ENCODE data around the gene MYH14. TPM values are rescaled to one million over a fixed set of nuclear protein-coding genes. Genes with fewer than 3 reads are reported as not detected.

MYH14 gene
- total RNA-seq, 3 donors from 2014 or later, result 16.6 to 24.7 (median 19.3) TPM

DNA sequence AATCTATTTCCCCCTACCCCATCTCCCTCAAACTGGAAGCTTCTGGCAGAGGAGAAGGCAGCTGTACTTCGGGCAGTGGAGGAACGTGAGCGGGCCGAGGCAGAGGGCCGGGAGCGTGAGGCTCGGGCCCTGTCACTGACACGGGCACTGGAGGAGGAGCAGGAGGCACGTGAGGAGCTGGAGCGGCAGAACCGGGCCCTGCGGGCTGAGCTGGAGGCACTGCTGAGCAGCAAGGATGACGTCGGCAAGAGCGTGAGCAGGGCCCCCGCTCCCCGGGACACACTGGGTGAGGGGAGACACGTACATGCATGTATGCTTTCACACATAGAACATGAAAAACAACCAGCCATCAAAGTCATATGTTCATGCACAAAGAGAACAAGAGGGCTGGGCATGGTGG lies 83.0 kb downstream of the MYH14 start:
- Histone ChIP-seq H3K4me1 (no peaks in the 10 kb centered on the region), H3K4me3 (no peak overlapping the region), H3K27me3 (no peaks in the 10 kb centered on the region), H3K9me3 (peaks cover 7 to 22% of the 10 kb centered on the region in 2 donors), H3K27ac (no peak overlapping the region), H3K36me3 (no peaks in the 10 kb centered on the region)
- TF ChIP-seq POLR2AphosphoS5 (IDR thresholded peaks at IDR 0.05) (no peak), POLR2A (IDR thresholded peaks at IDR 0.05) (no peak)
- TF ChIP-seq, protein P1, sequence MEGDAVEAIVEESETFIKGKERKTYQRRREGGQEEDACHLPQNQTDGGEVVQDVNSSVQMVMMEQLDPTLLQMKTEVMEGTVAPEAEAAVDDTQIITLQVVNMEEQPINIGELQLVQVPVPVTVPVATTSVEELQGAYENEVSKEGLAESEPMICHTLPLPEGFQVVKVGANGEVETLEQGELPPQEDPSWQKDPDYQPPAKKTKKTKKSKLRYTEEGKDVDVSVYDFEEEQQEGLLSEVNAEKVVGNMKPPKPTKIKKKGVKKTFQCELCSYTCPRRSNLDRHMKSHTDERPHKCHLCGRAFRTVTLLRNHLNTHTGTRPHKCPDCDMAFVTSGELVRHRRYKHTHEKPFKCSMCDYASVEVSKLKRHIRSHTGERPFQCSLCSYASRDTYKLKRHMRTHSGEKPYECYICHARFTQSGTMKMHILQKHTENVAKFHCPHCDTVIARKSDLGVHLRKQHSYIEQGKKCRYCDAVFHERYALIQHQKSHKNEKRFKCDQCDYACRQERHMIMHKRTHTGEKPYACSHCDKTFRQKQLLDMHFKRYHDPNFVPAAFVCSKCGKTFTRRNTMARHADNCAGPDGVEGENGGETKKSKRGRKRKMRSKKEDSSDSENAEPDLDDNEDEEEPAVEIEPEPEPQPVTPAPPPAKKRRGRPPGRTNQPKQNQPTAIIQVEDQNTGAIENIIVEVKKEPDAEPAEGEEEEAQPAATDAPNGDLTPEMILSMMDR (IDR thresholded peaks at IDR 0.05), result no peak
- intact Hi-C loops (cut with DNase I; ENCODE audit: low total_unique reads), result no loop called here
- no peak for DNase-seq (ENCODE audit: low spot score in 2 of 2)

- H3K4me3 ChIP-seq, result no peak overlapping the region
- DNase-seq (ENCODE audit: low spot score in 2 of 2), result no peak
- H3K27ac ChIP-seq, result no peak overlapping the region
- no peaks in the 10 kb centered on the region for H3K4me1 ChIP-seq
- TF ChIP-seq, protein P1 (IDR thresholded peaks at IDR 0.05), result no peak
- TF ChIP-seq POLR2AphosphoS5 (IDR thresholded peaks at IDR 0.05) (no peak), POLR2A (IDR thresholded peaks at IDR 0.05) (no peak)
- H3K27me3 ChIP-seq, result no peaks in the 10 kb centered on the region
- H3K36me3 ChIP-seq, result no peaks in the 10 kb centered on the region
- intact Hi-C loops (cut with DNase I; ENCODE audit: low total_unique reads), result no loop called here
- H3K9me3 ChIP-seq, result peaks cover 7 to 22% of the 10 kb centered on the region in 2 donors
Measured at GRCh38 chr19:50287331-50287730, 83.9 kb downstream of the MYH14 start.

DNA sequence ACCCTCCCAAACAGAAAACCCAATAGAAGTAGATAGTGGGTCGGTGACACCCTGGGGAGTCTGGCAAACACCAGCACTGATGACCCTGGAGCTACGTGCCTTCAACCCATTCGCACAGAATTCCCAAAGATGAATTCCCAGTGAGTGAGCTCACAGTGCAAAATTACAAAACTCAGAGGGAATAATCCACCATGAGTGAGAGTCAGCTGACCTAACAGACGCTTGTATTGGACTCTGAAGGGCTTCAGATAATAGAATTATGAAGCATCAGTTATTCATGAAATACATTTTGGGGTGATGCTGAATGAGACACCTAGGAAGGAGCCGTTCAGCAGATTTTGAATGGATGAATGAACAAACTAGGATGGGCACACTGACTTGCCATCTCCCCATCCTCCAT lies 85.5 kb downstream of the MYH14 start:
- H3K27me3 ChIP-seq, result no peaks in the 10 kb centered on the region
- no peak overlapping the region for H3K4me3 ChIP-seq
- intact Hi-C loops (cut with DNase I; ENCODE audit: low total_unique reads), result no loop called here
- H3K9me3 ChIP-seq, result peaks cover 7 to 22% of the 10 kb centered on the region in 2 donors
- H3K36me3 ChIP-seq, result no peaks in the 10 kb centered on the region
- DNase-seq (ENCODE audit: low spot score in 2 of 2), result no peak
- H3K4me1 ChIP-seq, result no peaks in the 10 kb centered on the region
- TF ChIP-seq, protein P1 (IDR thresholded peaks at IDR 0.05), result no peak
- no peak for TF ChIP-seq POLR2A (IDR thresholded peaks at IDR 0.05)
- TF ChIP-seq POLR2AphosphoS5 (IDR thresholded peaks at IDR 0.05), result no peak
- no peak overlapping the region for H3K27ac ChIP-seq

DNA sequence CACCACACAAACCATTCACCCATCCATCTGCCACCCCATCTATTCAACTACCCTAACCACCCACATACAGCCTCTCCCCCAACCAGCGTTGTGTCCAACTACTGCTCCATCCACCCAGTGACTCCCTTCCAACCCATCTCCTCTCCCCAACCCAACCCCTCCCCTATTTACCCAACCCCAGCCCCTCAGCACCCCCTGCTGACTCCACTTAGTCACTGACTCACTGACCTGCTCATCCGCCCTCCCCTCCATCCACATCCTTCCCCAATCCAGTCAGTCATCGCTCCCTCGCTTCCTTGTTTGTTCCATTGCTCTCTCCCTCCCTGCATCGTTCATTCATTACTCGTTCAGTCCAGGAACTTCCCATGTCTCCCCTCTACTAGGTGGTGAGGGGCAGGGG lies 86.6 kb downstream of the MYH14 start:
- H3K4me1 ChIP-seq, result no peaks in the 10 kb centered on the region
- intact Hi-C loops (cut with DNase I; ENCODE audit: low total_unique reads), result no loop called here
- no peak overlapping the region for H3K27ac ChIP-seq
- TF ChIP-seq, protein P1 (IDR thresholded peaks at IDR 0.05), result no peak
- TF ChIP-seq POLR2AphosphoS5 (IDR thresholded peaks at IDR 0.05), result no peak
- no peak for TF ChIP-seq POLR2A (IDR thresholded peaks at IDR 0.05)
- no peak overlapping the region for H3K4me3 ChIP-seq
- no peaks in the 10 kb centered on the region for H3K36me3 ChIP-seq
- peaks cover 7 to 22% of the 10 kb centered on the region in 2 donors for H3K9me3 ChIP-seq
- H3K27me3 ChIP-seq, result no peaks in the 10 kb centered on the region
- no peak for DNase-seq (ENCODE audit: low spot score in 2 of 2)

- no peaks in the 10 kb centered on the region for H3K4me1 ChIP-seq
- no peak for DNase-seq (ENCODE audit: low spot score in 2 of 2)
- intact Hi-C loops (cut with DNase I; ENCODE audit: low total_unique reads), result no loop called here
- H3K9me3 ChIP-seq, result peaks cover 7 to 16% of the 10 kb centered on the region in 2 donors
- TF ChIP-seq POLR2AphosphoS5 (IDR thresholded peaks at IDR 0.05), result no peak
- TF ChIP-seq, protein P1 (IDR thresholded peaks at IDR 0.05), result no peak
- H3K27me3 ChIP-seq, result no peaks in the 10 kb centered on the region
- H3K4me3 ChIP-seq, result no peak overlapping the region
- no peaks in the 10 kb centered on the region for H3K36me3 ChIP-seq
- no peak overlapping the region for H3K27ac ChIP-seq
Measured at GRCh38 chr19:50290775-50291174, 87.4 kb downstream of the MYH14 start.

Measured in breast epithelium (tissue), 4 donors.